ENCODE data around the gene CTNNA3. TPM values are rescaled to one million over a fixed set of nuclear protein-coding genes. Genes with fewer than 3 reads are reported as not detected.

The CTNNA3 gene
- total and polyA plus RNA-seq, 4 donors: 0.16 to 2.4 (median 1.4) TPM

DNA sequence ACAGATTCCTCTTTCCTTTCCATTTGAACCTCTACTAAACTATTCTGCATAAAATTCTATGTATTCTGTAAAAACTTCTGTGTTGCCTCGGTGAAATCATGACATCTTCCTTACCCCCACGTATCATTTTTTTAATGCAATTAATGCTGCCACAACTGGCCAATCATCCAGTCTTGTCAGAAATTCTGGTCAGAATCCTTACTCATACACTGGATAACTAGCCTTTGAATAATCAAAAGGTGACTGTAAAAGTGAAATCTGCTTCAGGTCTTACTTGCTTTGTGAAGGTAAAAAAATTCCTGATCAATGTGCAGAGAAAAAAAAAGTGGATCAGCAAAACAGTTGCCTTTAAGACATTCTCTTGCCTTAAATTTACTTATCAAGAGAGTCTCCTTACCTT, 859.2 kb downstream of the CTNNA3 start:
- Histone ChIP-seq H3K9me3 (ENCODE audit: control insufficient read depth in 4 of 4, low read length in 3 of 4) (no peaks in the 10 kb centered on the region), H3K36me3 (ENCODE audit: control insufficient read depth in 4 of 4, insufficient read depth in 3 of 4, low read depth in 1 of 4, low read length in 3 of 4) (no peaks in the 10 kb centered on the region), H3K4me3 (ENCODE audit: low read depth in 1 of 3, low read length in 3 of 3) (no peak overlapping the region), H3K4me1 (ENCODE audit: control insufficient read depth in 4 of 4, insufficient read depth in 4 of 4, low read length in 3 of 4) (no peaks in the 10 kb centered on the region), H3K27me3 (ENCODE audit: control insufficient read depth in 4 of 4, insufficient read depth in 4 of 4, low read length in 3 of 4) (no peaks in the 10 kb centered on the region), H3K9ac (ENCODE audit: low read depth in 1 of 2, low read length in 2 of 2) (no peak overlapping the region), H3K27ac (ENCODE audit: low read depth in 1 of 2, low read length in 2 of 2) (no peak overlapping the region)
- WGBS: 93% methylated on average over 2 of the region's 2 CpGs
- TF ChIP-seq SP1 (IDR thresholded peaks at IDR 0.05): no peak
- TF ChIP-seq HNF4A (conservative IDR thresholded peaks at IDR 0.05): no peak
- TF ChIP-seq, protein P1, sequence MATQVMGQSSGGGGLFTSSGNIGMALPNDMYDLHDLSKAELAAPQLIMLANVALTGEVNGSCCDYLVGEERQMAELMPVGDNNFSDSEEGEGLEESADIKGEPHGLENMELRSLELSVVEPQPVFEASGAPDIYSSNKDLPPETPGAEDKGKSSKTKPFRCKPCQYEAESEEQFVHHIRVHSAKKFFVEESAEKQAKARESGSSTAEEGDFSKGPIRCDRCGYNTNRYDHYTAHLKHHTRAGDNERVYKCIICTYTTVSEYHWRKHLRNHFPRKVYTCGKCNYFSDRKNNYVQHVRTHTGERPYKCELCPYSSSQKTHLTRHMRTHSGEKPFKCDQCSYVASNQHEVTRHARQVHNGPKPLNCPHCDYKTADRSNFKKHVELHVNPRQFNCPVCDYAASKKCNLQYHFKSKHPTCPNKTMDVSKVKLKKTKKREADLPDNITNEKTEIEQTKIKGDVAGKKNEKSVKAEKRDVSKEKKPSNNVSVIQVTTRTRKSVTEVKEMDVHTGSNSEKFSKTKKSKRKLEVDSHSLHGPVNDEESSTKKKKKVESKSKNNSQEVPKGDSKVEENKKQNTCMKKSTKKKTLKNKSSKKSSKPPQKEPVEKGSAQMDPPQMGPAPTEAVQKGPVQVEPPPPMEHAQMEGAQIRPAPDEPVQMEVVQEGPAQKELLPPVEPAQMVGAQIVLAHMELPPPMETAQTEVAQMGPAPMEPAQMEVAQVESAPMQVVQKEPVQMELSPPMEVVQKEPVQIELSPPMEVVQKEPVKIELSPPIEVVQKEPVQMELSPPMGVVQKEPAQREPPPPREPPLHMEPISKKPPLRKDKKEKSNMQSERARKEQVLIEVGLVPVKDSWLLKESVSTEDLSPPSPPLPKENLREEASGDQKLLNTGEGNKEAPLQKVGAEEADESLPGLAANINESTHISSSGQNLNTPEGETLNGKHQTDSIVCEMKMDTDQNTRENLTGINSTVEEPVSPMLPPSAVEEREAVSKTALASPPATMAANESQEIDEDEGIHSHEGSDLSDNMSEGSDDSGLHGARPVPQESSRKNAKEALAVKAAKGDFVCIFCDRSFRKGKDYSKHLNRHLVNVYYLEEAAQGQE (IDR thresholded peaks at IDR 0.05): no peak
- TF ChIP-seq JUND (IDR thresholded peaks at IDR 0.05): no peak
- TF ChIP-seq TAF1 (conservative IDR thresholded peaks at IDR 0.05): no peak
- TF ChIP-seq, protein P2, sequence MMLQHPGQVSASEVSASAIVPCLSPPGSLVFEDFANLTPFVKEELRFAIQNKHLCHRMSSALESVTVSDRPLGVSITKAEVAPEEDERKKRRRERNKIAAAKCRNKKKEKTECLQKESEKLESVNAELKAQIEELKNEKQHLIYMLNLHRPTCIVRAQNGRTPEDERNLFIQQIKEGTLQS (IDR thresholded peaks at IDR 0.05): no peak
- TF ChIP-seq, protein P3, sequence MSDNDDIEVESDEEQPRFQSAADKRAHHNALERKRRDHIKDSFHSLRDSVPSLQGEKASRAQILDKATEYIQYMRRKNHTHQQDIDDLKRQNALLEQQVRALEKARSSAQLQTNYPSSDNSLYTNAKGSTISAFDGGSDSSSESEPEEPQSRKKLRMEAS (IDR thresholded peaks at IDR 0.05): no peak
- TF ChIP-seq HNF4G (IDR thresholded peaks at IDR 0.05): no peak
- no peak for TF ChIP-seq EGR1 (IDR thresholded peaks at IDR 0.05; ENCODE audit: low read depth in 2 of 2)
- TF ChIP-seq GABPA (IDR thresholded peaks at IDR 0.05 in 1 of 2, conservative IDR thresholded peaks at IDR 0.05 in 1 of 2): no peak
- no peak for DNase-seq (ENCODE audit: low spot score)

DNA sequence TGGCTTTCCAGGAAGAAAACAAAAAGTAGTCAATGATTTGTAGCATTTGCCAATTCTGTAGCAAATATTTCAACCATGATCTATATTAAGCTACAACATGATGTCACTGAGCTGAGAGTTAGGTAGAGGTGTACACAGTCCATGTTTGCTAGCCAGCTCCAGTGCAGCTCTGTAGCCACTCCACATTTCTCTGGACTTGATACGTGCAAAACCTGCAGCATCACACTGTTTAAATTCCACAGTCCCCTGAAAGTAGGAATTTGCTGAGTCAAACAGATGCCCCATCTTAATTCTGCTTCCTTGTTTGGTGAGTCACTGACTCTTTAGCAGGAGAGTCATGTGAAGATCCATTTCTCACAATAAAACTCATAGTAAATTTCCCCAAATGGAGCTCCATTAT, 859.9 kb downstream of the CTNNA3 start:
- Histone ChIP-seq H3K4me1 (ENCODE audit: control insufficient read depth in 4 of 4, insufficient read depth in 4 of 4, low read length in 3 of 4) (no peaks in the 10 kb centered on the region), H3K9ac (ENCODE audit: low read depth in 1 of 2, low read length in 2 of 2) (no peak overlapping the region), H3K9me3 (ENCODE audit: control insufficient read depth in 4 of 4, low read length in 3 of 4) (no peaks in the 10 kb centered on the region), H3K36me3 (ENCODE audit: control insufficient read depth in 4 of 4, insufficient read depth in 3 of 4, low read depth in 1 of 4, low read length in 3 of 4) (no peaks in the 10 kb centered on the region), H3K4me3 (ENCODE audit: low read depth in 1 of 3, low read length in 3 of 3) (no peak overlapping the region), H3K27me3 (ENCODE audit: control insufficient read depth in 4 of 4, insufficient read depth in 4 of 4, low read length in 3 of 4) (no peaks in the 10 kb centered on the region), H3K27ac (ENCODE audit: low read depth in 1 of 2, low read length in 2 of 2) (no peak overlapping the region)
- 53% methylated on average over 1 of the region's 1 CpG for WGBS
- peak in 1 of 2 donors; percentile 21 for TF ChIP-seq JUND (IDR thresholded peaks at IDR 0.05)
- TF ChIP-seq, protein P1 (IDR thresholded peaks at IDR 0.05): no peak
- DNase-seq (ENCODE audit: low spot score): no peak

DNA sequence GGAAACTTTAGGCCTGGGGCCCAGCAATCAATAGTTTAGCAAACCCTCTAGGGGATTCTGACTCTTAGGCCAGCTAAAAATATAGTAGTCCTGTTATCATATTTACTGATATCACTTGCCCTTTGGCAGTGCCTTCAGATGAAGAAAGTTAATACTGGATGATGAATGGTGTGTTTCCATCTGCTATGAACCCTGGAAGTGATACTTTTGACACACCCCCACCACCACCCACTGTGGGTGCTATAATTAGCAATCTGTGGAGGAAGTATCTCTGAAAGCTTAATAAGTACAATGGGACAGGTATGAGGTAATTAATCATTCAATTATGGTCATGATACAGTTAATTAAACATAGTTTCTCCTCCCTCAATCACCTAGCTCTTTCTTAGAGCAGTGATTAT, 860.6 kb downstream of the CTNNA3 start:
- Histone ChIP-seq H3K27ac (ENCODE audit: low read depth in 1 of 2, low read length in 2 of 2) (no peak overlapping the region), H3K27me3 (ENCODE audit: control insufficient read depth in 4 of 4, insufficient read depth in 4 of 4, low read length in 3 of 4) (no peaks in the 10 kb centered on the region), H3K9ac (ENCODE audit: low read depth in 1 of 2, low read length in 2 of 2) (no peak overlapping the region), H3K36me3 (ENCODE audit: control insufficient read depth in 4 of 4, insufficient read depth in 3 of 4, low read depth in 1 of 4, low read length in 3 of 4) (no peaks in the 10 kb centered on the region), H3K4me3 (ENCODE audit: low read depth in 1 of 3, low read length in 3 of 3) (no peak overlapping the region), H3K4me1 (ENCODE audit: control insufficient read depth in 4 of 4, insufficient read depth in 4 of 4, low read length in 3 of 4) (no peaks in the 10 kb centered on the region), H3K9me3 (ENCODE audit: control insufficient read depth in 4 of 4, low read length in 3 of 4) (no peaks in the 10 kb centered on the region)
- no peak for DNase-seq (ENCODE audit: low spot score)
- TF ChIP-seq, protein P1 (IDR thresholded peaks at IDR 0.05): no peak
- TF ChIP-seq NR2F2 (IDR thresholded peaks at IDR 0.05): no peak
- TF ChIP-seq FOXA1 (IDR thresholded peaks at IDR 0.05): no peak
- no peak for TF ChIP-seq RAD21 (IDR thresholded peaks at IDR 0.05)
- no peak for TF ChIP-seq SP1 (IDR thresholded peaks at IDR 0.05)
